A673 (cell line): ENCODE data around the gene RALA.

Source experiments
- EZH2 ChIP-seq: fragments of 200-600 bp; sonication (generic); IDR thresholded peaks from 2 replicates; pipeline ENCODE4 v1.6.1; 2017; ENCODE audit warnings: borderline replicate concordance, low read depth, mild to moderate bottlenecking, mixed read lengths, antibody characterized with exemption, low read length; ENCODE audit not compliant: poor library complexity, severe bottlenecking
- TF ChIP-seq, protein P1 (sequence below): fragments of 300-800, 200-600 bp; sonication (generic); conservative IDR thresholded peaks from 2 replicates; pipeline ENCODE4 v1.5.1; 2017; ENCODE audit warnings: low read depth, mild to moderate bottlenecking, antibody characterized with exemption, low read length, moderate library complexity, mixed read lengths

- TF ChIP-seq, protein P1, sequence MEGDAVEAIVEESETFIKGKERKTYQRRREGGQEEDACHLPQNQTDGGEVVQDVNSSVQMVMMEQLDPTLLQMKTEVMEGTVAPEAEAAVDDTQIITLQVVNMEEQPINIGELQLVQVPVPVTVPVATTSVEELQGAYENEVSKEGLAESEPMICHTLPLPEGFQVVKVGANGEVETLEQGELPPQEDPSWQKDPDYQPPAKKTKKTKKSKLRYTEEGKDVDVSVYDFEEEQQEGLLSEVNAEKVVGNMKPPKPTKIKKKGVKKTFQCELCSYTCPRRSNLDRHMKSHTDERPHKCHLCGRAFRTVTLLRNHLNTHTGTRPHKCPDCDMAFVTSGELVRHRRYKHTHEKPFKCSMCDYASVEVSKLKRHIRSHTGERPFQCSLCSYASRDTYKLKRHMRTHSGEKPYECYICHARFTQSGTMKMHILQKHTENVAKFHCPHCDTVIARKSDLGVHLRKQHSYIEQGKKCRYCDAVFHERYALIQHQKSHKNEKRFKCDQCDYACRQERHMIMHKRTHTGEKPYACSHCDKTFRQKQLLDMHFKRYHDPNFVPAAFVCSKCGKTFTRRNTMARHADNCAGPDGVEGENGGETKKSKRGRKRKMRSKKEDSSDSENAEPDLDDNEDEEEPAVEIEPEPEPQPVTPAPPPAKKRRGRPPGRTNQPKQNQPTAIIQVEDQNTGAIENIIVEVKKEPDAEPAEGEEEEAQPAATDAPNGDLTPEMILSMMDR = no peak
- TF ChIP-seq EZH2 = no peak
These were observed 53.0 kb downstream of the RALA start for GRCh38 chr7:39676346-39676745.
